HEK293 (cell line): ENCODE results near the gene MMP24.

Source experiments
- HOXD13 ChIP-seq: sonication (generic); formaldehyde crosslinking; IDR thresholded peaks from 2 replicates; pipeline ENCODE4 v1.8.0; 2022; ENCODE audit warnings: missing genetic modification reagents, borderline replicate concordance
- PRDM10 ChIP-seq: fragments of 450-650 bp; formaldehyde crosslinking; IDR thresholded peaks from 2 replicates; pipeline ENCODE4 v1.5.1; 2016; ENCODE audit warnings: missing biosample characterization, missing genetic modification characterization
- REST ChIP-seq: fragments of 450-650 bp; formaldehyde crosslinking; IDR thresholded peaks from 2 replicates; pipeline ENCODE4 v1.5.1; 2016; ENCODE audit warnings: missing biosample characterization, missing genetic modification characterization
- TF ChIP-seq, protein P1 (sequence below): fragments of 450-650 bp; formaldehyde crosslinking; IDR thresholded peaks from 2 replicates; pipeline ENCODE4 v1.5.1; 2016; ENCODE audit warnings: missing biosample characterization, missing genetic modification characterization

DNA sequence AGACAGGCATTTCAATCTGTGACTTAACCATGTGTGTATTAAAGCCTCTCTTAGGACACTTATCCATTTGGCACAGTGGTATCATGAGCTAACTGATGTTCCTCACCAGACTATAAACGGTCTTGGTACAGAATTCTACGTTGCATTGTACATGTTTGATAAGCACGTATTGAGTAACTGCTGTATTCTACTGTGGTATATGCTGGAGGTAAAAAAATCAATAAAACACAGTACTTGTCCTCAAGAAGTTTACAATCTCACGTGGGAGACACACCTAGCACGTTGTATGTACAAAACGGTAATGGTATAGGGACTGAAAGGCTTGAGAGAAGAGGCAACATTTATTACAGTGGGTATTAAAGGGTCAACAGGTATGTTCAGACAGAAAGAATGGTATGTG is 98.9 kb downstream of the MMP24 start:
- TF ChIP-seq, protein P1, sequence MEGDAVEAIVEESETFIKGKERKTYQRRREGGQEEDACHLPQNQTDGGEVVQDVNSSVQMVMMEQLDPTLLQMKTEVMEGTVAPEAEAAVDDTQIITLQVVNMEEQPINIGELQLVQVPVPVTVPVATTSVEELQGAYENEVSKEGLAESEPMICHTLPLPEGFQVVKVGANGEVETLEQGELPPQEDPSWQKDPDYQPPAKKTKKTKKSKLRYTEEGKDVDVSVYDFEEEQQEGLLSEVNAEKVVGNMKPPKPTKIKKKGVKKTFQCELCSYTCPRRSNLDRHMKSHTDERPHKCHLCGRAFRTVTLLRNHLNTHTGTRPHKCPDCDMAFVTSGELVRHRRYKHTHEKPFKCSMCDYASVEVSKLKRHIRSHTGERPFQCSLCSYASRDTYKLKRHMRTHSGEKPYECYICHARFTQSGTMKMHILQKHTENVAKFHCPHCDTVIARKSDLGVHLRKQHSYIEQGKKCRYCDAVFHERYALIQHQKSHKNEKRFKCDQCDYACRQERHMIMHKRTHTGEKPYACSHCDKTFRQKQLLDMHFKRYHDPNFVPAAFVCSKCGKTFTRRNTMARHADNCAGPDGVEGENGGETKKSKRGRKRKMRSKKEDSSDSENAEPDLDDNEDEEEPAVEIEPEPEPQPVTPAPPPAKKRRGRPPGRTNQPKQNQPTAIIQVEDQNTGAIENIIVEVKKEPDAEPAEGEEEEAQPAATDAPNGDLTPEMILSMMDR (tag by site-specific recombination), result no peak
- TF ChIP-seq PRDM10 (tag by site-specific recombination), result no peak
- no peak for TF ChIP-seq REST (tag by site-specific recombination)
- TF ChIP-seq HOXD13 (CRISPR knock-in tag), result no peak
